Measurements from ENCODE around the gene TSEN15. TPM values are rescaled to one million over a fixed set of nuclear protein-coding genes. Genes with fewer than 3 reads are reported as not detected.

Gene TSEN15
- polyA plus RNA-seq, 4 donors = 44.3 to 48.2 (median 44.9) TPM

DNA sequence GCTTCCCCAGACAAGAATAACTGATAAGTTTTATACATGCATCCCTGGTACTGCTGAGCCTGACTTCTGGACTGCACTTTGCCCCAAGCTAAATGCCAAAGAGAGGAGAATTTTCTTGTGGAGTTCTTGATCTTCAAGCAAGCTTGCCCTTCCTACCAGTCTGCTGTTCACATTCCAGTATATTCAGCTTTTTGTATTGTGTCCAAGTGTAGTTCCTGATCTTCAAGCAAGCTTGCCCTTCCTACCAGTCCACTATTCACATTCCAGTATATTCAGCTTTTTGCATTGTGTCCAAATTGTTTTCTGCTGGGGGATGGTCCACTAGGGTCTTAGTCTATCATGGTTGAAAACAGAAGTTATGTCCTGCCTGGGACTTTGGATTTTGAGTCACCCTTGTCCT is 894 bp upstream of the TSEN15 start:
- DNase-seq (ENCODE audit: low read depth in 4 of 4, low spot score in 2 of 4) = no peak

DNA sequence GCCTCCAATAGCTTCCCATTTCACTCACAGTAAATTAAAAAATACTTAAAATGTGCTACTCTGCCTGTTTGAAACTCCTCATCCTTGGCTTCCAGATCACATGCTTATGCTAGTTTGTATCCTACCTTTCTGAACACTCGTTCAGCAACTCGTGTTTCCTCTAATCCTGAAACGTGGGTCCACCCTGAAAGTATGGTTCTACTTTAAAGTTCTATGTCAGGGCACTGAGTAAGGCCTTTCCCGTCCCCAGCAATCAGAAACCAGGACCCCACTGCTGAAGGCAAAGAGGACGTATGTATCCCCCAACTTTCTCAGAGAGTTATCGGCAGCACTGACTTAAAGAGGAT is 419 bp upstream of the TSEN15 start:
- peak in 1 of 4 donors; percentile 31 for DNase-seq (ENCODE audit: low read depth in 4 of 4, low spot score in 2 of 4)

DNA sequence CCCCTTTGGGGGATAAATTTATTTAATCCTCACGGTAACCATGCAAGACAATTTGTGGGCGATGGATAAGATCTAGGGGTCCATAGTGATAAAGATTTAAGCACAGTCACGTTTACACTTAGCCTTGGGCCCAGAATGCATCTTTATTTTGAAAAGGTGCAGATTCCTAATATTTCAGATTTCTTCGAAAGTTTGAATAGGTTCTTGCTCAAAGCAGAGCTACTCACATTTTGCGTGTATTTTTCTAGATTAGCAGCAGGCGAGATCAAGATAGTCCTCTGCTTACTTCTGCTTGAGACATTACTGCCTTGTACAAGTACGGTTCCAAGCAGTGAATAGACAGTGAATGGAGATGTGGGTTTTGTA is 647 bp downstream of the TSEN15 start:
- DNase-seq (ENCODE audit: low read depth in 4 of 4, low spot score in 2 of 4) = no peak

DNA sequence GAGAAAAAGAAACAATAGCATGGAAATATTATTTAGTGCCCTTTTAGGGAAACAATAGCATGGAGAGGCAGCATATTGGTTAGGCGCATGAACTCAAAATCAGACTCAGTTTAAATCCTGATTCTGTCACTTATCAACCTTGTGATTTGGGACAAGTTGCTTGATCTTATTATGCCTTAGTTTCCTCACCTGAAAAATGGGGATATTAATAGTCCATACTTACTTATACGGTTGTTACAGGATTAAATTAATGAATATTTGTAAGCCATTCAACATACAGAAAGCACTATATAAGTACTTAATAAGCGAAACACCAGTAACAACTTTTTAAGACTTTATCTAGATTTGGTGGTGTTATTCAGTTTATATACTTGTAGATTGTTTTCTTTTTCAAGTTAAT is 1.2 kb downstream of the TSEN15 start:
- DNase-seq (ENCODE audit: low read depth in 4 of 4, low spot score in 2 of 4) = no peak

DNA sequence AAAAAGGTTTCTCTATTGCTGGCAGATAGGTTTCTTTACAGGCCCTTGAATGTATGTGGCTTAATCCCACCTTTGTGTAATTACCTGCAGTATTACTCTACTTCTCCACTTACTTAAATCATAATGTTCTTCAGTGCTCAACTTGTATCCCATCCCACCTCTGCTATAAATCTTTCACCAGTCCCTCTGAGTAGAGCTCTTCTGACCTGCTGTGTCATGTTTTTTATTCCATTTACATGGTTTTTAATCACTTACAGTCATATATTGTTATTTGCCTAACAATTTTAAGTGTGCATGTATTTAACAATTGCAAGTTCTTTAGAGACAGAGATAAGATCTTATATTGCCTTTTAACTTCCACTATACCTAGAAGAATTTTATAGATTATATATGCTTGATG is 2.4 kb downstream of the TSEN15 start:
- no peak for DNase-seq (ENCODE audit: low read depth in 4 of 4, low spot score in 2 of 4)

DNA sequence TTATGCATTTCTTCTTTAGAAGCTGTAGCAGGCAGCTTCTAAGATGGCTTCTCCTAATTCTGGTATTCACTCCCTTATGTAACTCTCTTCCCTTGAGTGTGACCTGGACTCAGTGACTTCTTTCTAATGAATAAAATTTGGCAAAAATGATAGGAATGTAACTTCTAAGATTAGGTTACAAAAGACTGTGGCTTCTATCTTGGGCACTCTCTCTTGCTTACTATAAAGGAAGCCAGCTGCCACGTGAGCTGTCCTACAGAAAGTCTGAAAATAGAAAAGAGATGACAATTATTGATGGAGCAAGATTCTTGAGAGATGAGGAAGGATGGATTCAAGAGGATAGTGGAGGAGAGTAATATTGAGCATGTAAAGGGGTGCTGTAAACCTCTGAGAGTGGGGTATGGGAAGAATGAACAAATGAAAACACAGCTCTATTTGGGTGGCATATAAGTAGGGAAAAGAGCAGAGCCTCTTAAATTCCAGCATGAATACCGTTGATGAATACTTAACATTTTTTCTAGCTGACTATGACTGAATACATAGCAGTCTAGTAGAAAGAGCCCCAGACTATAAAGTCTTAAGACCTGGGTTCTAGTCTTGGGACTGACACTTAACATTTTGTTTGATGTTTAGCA is 5.5 kb downstream of the TSEN15 start:
- no peak for DNase-seq (ENCODE audit: low read depth in 4 of 4, low spot score in 2 of 4)

DNA sequence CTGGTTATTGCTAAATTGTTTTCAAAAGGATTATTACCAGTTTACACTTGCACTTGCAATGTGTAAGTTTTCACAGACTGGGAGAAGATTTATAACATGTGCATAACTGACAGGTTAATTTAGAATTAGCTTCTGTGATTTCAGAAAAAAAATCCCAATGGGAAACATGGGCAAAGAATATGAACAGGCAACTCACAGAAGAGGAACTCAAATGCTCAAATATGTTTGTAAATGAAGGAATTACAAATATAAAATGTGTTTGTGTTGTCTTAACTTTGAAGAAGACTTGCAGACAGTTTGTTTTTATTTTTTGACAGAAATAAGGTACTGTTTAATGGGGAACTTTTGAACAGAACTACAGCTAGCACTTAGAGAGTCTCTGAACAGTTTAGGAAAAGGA is 8.4 kb downstream of the TSEN15 start:
- no peak for DNase-seq (ENCODE audit: low read depth in 4 of 4, low spot score in 2 of 4)

DNA sequence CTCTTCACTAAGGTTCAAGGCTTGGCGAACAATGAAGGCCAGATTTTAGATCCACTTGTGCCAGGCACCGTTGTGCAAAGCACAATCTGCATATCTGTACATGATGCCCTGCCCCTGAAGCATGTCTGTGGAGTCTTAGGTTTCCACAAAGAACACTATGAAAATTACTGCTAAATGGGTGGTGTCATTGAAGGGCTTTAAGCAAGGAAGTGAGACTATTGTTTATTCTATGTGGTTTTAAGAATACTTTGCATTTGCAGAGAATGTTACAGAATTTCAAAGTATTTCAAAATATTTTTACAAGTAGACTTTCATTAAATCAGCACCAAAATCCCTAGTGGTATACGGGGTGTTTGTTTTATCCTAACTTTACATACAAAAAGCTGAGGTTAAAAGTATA is 8.8 kb downstream of the TSEN15 start:
- no peak for DNase-seq (ENCODE audit: low read depth in 4 of 4, low spot score in 2 of 4)

DNA sequence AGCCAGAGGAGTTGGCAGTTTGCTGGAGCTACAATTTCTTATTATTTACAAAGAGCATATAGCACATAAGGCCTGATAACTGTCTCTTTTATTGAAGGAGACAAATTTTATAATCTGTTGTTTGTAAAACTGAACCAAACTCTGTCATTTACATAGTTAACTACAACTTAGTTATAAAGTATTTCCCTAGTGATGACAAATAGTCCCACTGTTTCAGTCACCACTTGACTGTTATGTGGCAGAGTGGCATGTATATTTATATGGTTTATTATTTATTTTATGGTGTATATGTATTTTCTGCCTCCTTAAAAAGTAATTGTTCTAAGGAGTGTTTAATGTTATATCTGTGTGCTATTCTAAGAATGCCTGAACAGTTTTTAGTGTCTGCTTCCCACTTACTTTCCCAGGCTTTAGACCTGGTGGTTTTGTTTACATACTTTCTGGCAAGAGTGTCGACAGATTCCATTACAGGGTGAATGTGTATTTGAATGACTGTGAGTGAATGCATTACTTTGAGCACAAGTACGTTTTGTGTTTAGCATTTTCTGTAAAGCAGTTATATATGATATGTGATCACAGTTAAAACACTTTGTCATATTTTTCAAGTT is 10.0 kb downstream of the TSEN15 start:
- DNase-seq (ENCODE audit: low read depth in 4 of 4, low spot score in 2 of 4) = no peak

DNA sequence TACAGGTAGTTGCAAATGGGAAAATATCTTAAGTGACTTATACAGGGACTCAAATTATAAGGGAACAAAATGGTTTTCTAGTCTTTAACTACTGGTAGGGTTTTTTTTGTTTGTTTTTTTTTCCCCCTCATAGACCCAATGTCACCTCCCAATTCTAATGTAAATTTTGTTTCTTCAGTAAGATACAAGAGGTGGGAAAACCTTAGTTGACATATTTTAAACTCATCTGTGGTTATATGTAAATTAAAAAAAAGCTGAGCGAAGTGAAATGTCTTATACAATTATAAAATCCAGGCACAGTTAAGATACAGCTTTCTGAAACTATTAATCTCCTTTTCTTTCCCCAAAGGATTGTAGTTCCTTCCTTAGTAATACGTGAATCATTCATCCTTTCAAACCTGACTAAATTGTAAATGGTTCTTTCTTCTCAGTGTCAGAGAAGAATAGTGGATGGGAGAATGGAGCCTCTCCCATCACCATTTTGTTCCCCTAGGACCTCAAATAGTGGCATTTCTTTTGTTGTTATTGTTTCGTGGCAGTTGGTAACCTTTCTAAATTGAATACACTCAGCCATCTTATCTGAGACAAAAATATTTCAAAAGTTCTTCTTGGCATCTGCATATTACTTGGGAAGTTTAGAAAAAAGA is 11.2 kb downstream of the TSEN15 start:
- no peak for DNase-seq (ENCODE audit: low read depth in 4 of 4, low spot score in 2 of 4)

DNA sequence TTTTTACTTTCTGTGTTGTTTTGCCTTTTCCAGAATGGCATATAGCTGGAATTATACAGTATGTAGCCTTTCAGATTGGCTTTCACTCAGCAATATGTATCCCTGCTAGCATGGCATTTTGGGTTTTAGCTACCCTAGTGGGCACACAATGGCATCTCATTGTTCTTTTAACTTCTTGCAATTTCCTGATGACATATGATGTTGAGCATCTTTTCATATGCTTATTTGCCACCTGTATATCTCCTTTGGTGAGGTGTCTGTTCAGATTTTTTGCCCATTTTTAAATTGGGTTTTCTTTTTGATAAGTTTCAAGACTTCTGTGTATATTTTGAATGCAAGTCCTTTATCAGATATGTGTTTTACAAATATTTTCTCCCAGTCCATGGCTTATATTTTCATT is 14.0 kb downstream of the TSEN15 start:
- DNase-seq (ENCODE audit: low read depth in 4 of 4, low spot score in 2 of 4) = no peak

DNA sequence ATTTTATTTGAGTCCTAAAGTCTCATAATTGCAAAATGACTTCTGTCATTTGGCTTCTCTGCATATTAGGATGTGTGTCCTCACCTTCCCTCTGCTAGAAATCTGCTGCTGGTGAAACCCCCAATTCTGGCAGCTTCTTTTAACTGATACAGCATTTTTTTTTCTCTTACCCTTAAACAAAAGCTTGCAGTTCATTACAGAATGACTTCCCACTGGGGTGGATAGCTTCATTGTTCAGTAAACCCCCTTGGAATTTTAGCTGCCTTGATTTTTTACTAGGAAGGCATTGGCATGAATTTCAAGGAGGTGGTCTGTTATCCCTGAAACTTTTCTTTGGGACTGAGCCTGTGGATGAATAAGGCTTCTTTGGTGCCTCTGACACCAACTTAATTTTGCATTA is 16.8 kb downstream of the TSEN15 start:
- no peak for DNase-seq (ENCODE audit: low read depth in 4 of 4, low spot score in 2 of 4)

DNA sequence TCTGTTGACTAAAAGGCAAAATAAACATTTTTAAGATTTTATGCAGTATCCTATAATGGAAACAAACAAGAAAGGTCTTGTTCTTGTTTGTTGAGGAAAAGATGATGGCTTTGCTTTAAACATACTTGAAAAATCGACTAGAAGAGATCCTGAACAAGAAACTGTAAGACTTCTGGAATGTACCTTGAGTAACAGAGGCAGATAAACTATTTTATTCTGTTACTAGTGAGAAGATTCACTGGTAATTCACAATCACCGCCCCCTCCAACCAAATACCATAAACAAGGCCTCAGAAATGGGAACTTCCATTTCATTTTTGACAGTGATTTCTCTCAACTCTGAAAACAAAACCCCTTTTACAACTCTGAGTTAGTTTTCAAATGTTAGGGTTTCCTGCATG is 18.1 kb downstream of the TSEN15 start:
- no peak for DNase-seq (ENCODE audit: low read depth in 4 of 4, low spot score in 2 of 4)

DNA sequence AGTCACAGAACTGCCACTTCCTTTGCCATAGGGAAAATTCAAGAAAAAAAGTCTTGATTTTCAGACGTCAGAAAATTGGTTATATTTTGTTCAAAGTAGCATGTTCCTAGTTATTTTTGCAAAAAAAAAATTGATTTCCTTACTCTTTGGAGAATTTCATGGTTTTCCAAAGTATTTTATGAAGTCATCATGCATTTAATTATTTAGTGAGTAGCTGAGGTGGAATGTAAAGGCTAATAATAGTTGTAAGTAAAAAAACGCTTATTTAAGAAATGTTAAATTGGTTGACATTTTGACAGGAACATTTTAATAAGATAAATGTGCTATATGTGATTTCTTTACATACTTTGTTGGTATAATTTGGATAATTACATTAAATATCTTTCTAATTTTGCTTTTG is 20.8 kb downstream of the TSEN15 start:
- no peak for DNase-seq (ENCODE audit: low read depth in 4 of 4, low spot score in 2 of 4)

DNA sequence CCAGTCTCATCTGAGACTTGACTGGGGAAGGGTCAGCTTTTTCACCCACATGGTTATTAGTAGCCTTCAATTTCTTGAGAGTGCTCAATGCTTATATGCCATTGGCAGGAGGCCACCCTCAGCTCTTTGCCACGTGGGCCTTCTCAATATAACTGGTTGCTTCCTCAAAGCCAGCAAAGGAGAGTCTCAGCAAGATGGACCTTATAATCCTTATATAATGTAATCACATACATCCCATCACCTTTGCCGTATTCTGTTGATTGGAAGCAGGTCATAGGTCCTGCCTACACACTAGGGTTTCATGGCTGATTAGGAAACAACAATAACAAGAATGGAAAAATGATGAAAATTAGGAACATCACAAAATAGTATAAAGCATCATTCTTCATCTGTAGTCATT is 22.9 kb downstream of the TSEN15 start:
- no peak for DNase-seq (ENCODE audit: low read depth in 4 of 4, low spot score in 2 of 4)

DNA sequence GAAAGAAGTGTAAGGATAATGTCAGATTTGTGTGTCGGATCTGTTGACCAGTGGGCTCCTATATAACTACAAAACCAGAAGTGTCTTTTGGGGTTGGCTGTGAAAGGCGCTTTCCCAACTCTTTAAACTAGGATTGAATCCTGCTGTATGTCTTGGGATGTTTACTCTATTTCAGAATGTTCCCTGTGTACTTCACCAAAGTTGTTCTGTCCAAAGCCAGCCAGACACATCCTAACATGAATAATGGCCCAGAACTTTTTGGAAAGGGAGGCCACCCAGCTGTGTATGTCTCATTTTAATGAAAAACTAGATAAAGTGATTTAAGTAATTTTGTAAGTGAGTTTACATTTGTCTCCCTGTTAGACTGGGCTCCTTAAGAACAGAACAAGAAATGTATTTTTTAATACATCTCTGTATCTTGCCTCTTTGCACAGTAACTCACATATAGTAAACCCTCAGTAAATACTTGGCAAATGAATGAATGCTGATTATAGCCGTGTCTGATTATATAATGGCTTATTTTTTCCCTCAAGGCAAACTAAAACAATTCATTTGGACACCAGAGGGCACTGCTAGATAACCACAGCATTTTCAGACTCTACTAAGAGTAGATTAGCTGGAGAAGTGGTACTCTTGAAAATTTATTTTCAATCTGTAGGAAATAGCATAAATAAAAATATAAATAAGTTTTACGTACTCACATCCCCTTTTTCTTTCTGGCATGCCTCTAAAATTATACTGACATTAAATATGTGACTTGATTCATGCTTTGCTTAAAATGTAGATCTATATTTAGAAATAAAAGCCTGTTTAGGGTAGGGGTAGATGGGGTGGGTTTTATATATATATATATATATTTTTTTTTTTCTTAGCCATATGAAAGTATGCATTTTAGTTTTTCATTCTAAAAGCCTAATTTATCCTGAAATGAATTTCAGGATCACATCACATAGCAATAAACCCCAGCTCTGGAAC is 23.8 kb downstream of the TSEN15 start:
- DNase-seq (ENCODE audit: low read depth in 4 of 4, low spot score in 2 of 4) = peak; percentile 46 to 62 (median 58)

DNA sequence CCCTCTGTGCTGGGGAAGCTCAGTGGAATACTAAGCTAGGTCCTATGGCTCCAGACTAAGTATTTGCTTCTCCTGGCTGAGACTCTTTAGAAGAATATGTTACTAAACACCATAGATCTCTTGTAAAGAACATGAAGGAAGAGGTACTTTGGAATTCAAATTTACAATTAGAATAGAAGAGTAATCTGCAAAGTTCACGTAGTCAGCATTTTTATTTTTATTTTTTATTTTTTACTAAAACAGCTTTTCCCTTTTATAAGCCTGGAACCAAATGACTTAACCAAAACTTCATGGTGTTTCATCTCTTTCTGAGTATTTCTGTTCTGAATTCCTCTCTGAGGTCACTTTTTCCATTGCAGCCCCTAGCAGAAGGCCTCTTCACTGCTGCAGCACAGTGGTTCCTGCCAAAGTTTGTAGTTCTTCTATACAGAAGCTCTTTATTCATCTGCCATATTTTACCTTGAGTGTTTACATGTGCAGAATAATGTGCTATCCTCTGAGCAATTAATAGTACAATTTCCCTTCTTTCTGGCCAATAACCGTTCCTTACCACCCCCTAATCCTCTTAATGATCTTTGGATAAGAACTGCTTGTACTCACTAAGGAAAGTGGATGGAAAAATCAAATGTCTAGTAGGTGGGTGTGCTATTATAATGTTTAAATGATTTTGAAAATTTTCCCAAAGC is 27.2 kb downstream of the TSEN15 start:
- no peak for DNase-seq (ENCODE audit: low read depth in 4 of 4, low spot score in 2 of 4)

DNA sequence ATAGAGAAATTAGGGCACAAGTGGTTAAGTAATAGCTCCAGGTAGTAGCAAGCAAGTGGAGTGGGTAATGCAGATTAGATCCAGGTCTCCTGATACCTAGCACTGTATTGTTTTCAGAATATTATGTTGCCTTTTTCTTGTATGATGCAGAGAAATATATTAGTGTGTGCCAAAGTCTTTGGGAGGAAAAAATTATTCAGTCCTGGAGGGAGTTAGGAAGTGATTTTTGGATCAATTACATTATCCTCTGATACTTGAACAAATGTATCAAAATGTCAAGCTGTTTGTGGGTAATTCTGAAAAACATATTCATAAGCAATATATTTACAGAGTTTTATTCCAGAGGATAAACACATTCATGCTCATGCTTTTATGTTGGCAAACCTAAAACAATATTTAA is 28.8 kb downstream of the TSEN15 start:
- no peak for DNase-seq (ENCODE audit: low read depth in 4 of 4, low spot score in 2 of 4)

DNA sequence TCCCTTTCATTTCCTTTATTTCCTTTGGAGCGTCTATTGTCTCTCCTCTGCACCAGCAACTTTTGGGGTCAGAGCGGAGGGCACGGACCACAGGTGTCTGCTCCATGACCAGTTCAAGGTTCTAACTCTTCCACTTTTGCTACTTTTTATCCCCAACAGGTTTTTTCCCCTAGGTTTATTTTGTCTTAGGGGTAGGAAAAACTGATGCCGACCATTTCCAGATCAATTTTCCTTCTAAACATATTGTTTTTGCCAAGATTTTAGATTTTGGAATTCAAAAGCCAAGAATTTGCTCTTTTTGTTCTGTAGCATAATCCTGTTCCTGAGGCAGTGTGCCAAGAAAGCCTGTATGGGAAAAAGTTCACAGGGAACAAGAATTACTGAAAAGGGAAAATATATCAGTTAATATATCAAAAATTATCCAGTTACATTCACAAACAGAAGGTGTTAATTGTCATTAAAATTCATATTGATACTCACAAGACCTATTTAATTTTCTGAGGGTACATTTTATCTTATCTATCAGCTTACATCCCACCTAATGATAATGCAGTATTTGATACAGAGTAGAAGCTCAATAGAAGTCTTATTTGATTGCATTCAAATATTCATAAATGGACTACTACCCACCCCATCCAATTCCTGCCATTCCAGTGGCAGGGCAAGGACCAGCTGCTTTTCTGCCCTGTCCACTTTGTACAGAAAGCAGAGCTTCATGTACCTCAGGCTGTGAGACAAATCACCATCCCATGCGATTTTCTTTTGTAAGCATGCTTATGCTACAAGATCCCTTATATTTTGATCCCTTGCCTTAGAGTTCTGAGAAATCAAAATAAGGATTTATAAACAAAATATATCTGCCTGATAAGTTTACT is 31.2 kb downstream of the TSEN15 start:
- no peak for DNase-seq (ENCODE audit: low read depth in 4 of 4, low spot score in 2 of 4)

DNA sequence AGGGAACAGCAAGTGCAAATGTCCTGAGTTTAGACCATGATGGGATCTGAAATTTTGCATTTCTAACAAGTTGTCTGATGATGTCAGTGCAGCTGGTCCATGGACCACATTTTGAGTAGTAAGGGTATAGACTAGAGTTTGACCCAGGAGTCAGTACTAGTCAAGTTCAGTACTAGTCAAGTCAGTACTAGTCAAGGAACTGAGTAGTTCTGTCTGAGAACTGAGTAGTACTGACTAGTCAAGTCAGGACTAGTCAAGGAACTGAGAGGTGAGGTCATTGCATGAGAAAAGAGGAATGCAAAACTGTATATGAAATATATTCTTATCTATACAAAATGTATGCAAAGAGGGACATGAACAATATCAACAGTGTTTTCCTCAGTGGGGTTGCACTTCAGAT is 34.1 kb downstream of the TSEN15 start:
- DNase-seq (ENCODE audit: low read depth in 4 of 4, low spot score in 2 of 4) = no peak
